ENCODE results near the gene GPHN. TPM values are rescaled to one million over a fixed set of nuclear protein-coding genes. Genes with fewer than 3 reads are reported as not detected.

Gene GPHN
- total RNA-seq, 4 donors from 2014 or later: 10.7 to 47.0 (median 28.2) TPM

DNA sequence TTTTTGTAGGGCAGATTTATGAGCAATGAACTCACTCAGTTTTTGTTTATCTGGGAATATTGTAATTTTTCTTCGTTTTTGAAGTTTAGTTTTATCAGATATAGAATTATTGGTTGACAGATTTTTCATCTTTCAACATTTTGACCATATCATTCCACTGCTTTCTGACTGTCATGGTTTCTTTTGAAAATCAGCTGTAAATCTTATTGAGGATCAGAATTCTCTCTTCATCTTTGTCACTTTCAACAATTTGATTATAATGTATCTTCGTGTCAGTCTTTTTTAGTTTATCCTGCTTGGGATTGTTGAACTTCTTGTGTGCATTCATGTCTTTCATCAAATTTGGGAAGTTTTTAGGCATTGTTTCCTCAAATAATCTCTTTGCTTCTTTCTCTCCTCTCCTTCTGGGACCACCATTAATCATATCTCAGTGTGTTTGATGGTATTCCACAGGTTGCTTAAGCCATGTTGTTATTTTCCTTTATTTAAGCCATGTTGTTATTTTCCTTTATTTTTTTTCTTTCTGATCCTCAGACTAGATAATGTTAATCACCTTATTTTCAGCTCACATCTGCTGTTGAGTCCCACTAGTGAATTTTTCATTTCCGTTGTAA lies 451.6 kb downstream of the GPHN start:
- Histone ChIP-seq H3K27ac (no peak overlapping the region), H3K27me3 (no peaks in the 10 kb centered on the region), H3K9me3 (peaks cover 0 to 24% (median 0%) of the 10 kb centered on the region in 4 donors), H3K4me1 (no peaks in the 10 kb centered on the region), H3K36me3 (no peaks in the 10 kb centered on the region), H3K4me3 (no peak overlapping the region)
- no peak for TF ChIP-seq POLR2A (IDR thresholded peaks at IDR 0.05)
- TF ChIP-seq, protein P1, sequence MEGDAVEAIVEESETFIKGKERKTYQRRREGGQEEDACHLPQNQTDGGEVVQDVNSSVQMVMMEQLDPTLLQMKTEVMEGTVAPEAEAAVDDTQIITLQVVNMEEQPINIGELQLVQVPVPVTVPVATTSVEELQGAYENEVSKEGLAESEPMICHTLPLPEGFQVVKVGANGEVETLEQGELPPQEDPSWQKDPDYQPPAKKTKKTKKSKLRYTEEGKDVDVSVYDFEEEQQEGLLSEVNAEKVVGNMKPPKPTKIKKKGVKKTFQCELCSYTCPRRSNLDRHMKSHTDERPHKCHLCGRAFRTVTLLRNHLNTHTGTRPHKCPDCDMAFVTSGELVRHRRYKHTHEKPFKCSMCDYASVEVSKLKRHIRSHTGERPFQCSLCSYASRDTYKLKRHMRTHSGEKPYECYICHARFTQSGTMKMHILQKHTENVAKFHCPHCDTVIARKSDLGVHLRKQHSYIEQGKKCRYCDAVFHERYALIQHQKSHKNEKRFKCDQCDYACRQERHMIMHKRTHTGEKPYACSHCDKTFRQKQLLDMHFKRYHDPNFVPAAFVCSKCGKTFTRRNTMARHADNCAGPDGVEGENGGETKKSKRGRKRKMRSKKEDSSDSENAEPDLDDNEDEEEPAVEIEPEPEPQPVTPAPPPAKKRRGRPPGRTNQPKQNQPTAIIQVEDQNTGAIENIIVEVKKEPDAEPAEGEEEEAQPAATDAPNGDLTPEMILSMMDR (IDR thresholded peaks at IDR 0.05): no peak
- DNase-seq: no peak

DNA sequence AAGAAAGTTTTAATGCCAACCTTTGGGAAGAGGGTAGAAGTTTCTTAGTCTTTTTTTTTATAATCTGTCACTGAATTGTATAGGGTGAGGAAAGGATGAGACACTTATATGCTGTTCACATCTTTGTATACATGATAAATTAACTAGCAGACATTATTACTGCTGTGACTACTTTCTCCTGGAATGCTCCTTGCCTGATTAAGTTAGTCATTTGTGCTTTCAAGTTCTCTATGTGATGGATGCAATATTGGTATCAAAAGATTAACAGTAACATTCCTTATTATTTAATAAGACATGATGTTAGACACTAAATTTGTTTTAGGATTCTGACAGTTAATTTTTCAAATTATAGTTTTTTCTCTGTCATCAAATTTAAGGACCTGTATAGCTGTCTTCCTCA lies 457.9 kb downstream of the GPHN start:
- no peak overlapping the region for H3K4me3 ChIP-seq
- TF ChIP-seq, protein P1 (IDR thresholded peaks at IDR 0.05): no peak
- no peak for TF ChIP-seq POLR2A (IDR thresholded peaks at IDR 0.05)
- no peak overlapping the region for H3K27ac ChIP-seq
- no peaks in the 10 kb centered on the region for H3K4me1 ChIP-seq
- no peaks in the 10 kb centered on the region for H3K27me3 ChIP-seq
- H3K36me3 ChIP-seq: peaks cover 0 to 4% (median 0%) of the 10 kb centered on the region in 3 donors
- DNase-seq: no peak
- H3K9me3 ChIP-seq: no peaks in the 10 kb centered on the region

DNA sequence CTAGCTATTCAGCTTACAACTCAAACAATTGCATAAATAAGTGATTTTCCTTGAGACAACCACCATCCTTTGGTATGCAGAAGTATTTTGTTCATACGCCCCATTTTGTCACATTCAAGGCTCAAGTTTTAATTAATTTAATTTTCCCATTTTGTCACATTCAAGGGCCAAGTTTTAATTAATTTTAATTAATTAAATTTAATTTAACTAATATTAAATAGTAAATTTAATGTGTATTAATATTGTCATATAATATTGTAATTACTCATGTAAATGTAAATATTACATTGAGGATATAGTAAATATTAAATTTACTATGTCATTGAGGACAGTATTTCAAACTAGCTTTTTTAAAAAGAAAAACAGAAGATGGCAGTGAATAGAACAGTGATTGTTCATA lies 464.5 kb downstream of the GPHN start:
- Histone ChIP-seq H3K27me3 (no peaks in the 10 kb centered on the region), H3K4me3 (no peak overlapping the region), H3K27ac (no peak overlapping the region), H3K9me3 (no peaks in the 10 kb centered on the region), H3K4me1 (no peaks in the 10 kb centered on the region), H3K36me3 (no peaks in the 10 kb centered on the region)
- no peak for TF ChIP-seq POLR2A (IDR thresholded peaks at IDR 0.05)
- TF ChIP-seq, protein P1 (IDR thresholded peaks at IDR 0.05): no peak
- DNase-seq: no peak

DNA sequence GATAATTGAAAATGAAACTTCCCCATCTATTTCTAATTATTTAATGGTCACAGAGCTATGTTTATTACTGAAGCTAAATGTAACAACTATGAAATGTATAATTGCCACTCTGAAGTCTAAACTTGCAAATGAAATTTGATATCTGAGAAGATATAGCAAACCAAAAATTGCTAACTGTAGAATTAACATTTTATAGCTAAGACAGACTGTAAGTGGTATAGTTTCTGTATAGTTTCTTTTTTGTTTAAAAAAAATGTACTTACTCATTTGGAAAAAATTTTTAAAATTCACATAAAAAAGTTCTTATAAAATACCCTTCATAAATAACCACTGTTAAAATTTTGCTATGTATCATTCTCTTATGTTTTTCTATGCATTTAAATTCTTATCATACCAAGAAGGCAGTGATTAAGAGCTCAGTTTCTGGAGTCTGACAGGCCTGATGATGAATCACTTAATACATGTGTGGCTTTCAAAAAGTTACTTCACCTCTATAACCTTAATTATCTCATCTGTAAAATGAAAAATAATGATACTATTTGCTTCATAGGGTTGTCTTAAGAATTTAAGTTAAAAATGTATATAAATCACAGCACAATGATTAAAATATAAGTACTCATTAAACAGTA lies 466.6 kb downstream of the GPHN start:
- Histone ChIP-seq H3K9me3 (no peaks in the 10 kb centered on the region), H3K27me3 (no peaks in the 10 kb centered on the region), H3K4me3 (no peak overlapping the region), H3K27ac (no peak overlapping the region), H3K4me1 (no peaks in the 10 kb centered on the region), H3K36me3 (no peaks in the 10 kb centered on the region)
- DNase-seq: no peak
- TF ChIP-seq, protein P1 (IDR thresholded peaks at IDR 0.05): no peak
- no peak for TF ChIP-seq POLR2A (IDR thresholded peaks at IDR 0.05)

DNA sequence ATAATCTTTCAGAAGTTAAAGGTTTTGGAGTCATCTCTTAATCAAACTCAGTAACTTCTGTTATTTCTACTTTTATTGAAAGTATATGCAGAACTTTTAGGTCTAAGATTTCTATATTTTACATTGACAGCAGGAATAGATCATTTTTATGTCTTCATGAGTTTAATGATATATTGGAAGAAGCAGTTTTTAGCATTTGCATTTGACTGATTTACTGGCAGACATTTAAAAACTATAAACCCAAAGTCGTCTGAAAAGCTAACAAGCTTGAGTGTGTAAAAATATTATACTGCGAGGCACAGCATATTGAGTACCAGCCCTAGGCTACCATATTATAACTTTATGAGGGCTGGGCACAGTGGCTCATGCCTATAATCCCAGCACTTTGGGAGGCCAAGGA lies 467.3 kb downstream of the GPHN start:
- Histone ChIP-seq H3K36me3 (no peaks in the 10 kb centered on the region), H3K4me1 (no peaks in the 10 kb centered on the region), H3K27ac (no peak overlapping the region), H3K9me3 (no peaks in the 10 kb centered on the region), H3K4me3 (no peak overlapping the region), H3K27me3 (no peaks in the 10 kb centered on the region)
- no peak for DNase-seq
- no peak for TF ChIP-seq POLR2A (IDR thresholded peaks at IDR 0.05)
- TF ChIP-seq, protein P1 (IDR thresholded peaks at IDR 0.05): no peak

Measured in Peyer's patch (tissue), 4 donors.